DND-41 (cell line): Measurements from ENCODE around the gene GRIA4.

Source experiments
- ATAC-seq: fragments of 200-7000 bp; cut with Tn5 transposase; 3 replicates; pipeline ENCODE4 v1.9.1; 2021; ENCODE audit warnings: low read depth; ENCODE audit not compliant: insufficient read depth
- DNase-seq: peaks from one replicate; pipeline ENCODE4 v3.0.0-alpha.2; 2020
- H2AFZ ChIP-seq: 2 replicates; pipeline ENCODE4 v1.6.0; 2012; ENCODE audit warnings: low read depth, low read length
- H3K27ac ChIP-seq: 2 replicates; pipeline ENCODE4 v1.5.1; 2012; ENCODE audit warnings: low read length, inconsistent platforms
- H3K27me3 ChIP-seq: fragments of 200-600 bp; sonication (generic); 2 replicates; pipeline ENCODE4 v1.6.0; 2012; ENCODE audit warnings: low read length, mild to moderate bottlenecking, inconsistent platforms; ENCODE audit not compliant: insufficient read depth, poor library complexity
- H3K36me3 ChIP-seq: 2 replicates; pipeline ENCODE4 v1.5.1; 2012; ENCODE audit warnings: low read length, inconsistent platforms; ENCODE audit not compliant: insufficient read depth
- H3K4me1 ChIP-seq: 2 replicates; pipeline ENCODE4 v1.5.1; 2012; ENCODE audit warnings: mild to moderate bottlenecking, low read length; ENCODE audit not compliant: insufficient read depth
- H3K4me2 ChIP-seq: 2 replicates; pipeline ENCODE4 v1.6.0; 2012; ENCODE audit warnings: mild to moderate bottlenecking, moderate library complexity, low read length, inconsistent platforms; ENCODE audit not compliant: insufficient read depth
- H3K4me3 ChIP-seq, 2 experiments: fragments of 200-600 bp in 1 of 2; shearing (Covaris generic) in 1 of 2; 2 replicates each; pipeline ENCODE4 v1.5.1; 2012 to 2016; ENCODE audit warnings: inconsistent platforms in 2 of 2, low read length in 2 of 2, mild to moderate bottlenecking in 2 of 2, low read depth in 1 of 2, moderate library complexity in 1 of 2
- H3K79me2 ChIP-seq: 2 replicates; pipeline ENCODE4 v1.6.0; 2012; ENCODE audit warnings: low read length, inconsistent platforms; ENCODE audit not compliant: insufficient read depth
- H3K9ac ChIP-seq: 2 replicates; pipeline ENCODE4 v1.6.0; 2012; ENCODE audit warnings: low read depth, mild to moderate bottlenecking, inconsistent platforms, low read length, moderate library complexity
- H3K9me3 ChIP-seq: 2 replicates; pipeline ENCODE4 v1.5.1; 2012; ENCODE audit warnings: low read length, moderate library complexity, mild to moderate bottlenecking, inconsistent platforms; ENCODE audit not compliant: insufficient read depth, severe bottlenecking
- H4K20me1 ChIP-seq: 2 replicates; pipeline ENCODE4 v1.6.0; 2012; ENCODE audit warnings: low read length; ENCODE audit not compliant: insufficient read depth
- EZH2 ChIP-seq: IDR thresholded peaks from 3 replicates; pipeline ENCODE4 v1.6.1; 2012; ENCODE audit warnings: borderline replicate concordance, low read depth, mild to moderate bottlenecking, moderate library complexity, low read length, inconsistent platforms; ENCODE audit not compliant: severe bottlenecking
- TF ChIP-seq, protein P1 (sequence below): IDR thresholded peaks from 2 replicates; pipeline ENCODE4 v1.5.1; 2012; ENCODE audit warnings: borderline replicate concordance, low read length, moderate library complexity, mild to moderate bottlenecking; ENCODE audit not compliant: poor library complexity, severe bottlenecking; ENCODE audit errors: extremely low read depth

Gene GRIA4

DNA sequence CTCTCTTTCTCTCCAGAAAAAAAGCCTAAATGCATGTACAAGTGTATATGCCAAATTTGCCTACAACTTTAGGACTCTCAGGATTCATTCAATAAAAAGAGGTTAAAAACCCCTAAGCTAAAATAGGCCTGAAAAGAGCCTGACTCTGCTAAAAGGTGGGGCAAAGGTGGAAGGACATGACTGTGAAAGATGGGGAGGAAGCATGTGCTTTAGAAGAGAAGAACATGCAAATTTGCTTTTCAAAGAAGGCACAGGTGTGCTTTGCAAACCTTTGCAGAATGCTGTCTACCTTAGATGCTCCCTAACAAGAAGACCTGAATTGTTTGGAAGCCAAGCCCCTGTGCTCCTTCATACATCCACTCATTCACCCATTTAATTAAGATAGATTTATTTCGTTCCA, 87.4 kb downstream of the GRIA4 start:
- Histone ChIP-seq H2AFZ (no peak overlapping the region), H3K36me3 (no peaks in the 10 kb centered on the region), H3K4me1 (no peaks in the 10 kb centered on the region), H3K79me2 (no peaks in the 10 kb centered on the region), H3K27ac (no peak overlapping the region), H4K20me1 (no peaks in the 10 kb centered on the region), H3K9ac (no peak overlapping the region), H3K4me3 (no peak overlapping the region), H3K27me3 (no peaks in the 10 kb centered on the region), H3K4me2 (no peak overlapping the region), H3K9me3 (no peaks in the 10 kb centered on the region)
- TF ChIP-seq, protein P1, sequence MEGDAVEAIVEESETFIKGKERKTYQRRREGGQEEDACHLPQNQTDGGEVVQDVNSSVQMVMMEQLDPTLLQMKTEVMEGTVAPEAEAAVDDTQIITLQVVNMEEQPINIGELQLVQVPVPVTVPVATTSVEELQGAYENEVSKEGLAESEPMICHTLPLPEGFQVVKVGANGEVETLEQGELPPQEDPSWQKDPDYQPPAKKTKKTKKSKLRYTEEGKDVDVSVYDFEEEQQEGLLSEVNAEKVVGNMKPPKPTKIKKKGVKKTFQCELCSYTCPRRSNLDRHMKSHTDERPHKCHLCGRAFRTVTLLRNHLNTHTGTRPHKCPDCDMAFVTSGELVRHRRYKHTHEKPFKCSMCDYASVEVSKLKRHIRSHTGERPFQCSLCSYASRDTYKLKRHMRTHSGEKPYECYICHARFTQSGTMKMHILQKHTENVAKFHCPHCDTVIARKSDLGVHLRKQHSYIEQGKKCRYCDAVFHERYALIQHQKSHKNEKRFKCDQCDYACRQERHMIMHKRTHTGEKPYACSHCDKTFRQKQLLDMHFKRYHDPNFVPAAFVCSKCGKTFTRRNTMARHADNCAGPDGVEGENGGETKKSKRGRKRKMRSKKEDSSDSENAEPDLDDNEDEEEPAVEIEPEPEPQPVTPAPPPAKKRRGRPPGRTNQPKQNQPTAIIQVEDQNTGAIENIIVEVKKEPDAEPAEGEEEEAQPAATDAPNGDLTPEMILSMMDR, result no peak
- no peak for TF ChIP-seq EZH2
- ATAC-seq, result no peak
- no peak for DNase-seq

DNA sequence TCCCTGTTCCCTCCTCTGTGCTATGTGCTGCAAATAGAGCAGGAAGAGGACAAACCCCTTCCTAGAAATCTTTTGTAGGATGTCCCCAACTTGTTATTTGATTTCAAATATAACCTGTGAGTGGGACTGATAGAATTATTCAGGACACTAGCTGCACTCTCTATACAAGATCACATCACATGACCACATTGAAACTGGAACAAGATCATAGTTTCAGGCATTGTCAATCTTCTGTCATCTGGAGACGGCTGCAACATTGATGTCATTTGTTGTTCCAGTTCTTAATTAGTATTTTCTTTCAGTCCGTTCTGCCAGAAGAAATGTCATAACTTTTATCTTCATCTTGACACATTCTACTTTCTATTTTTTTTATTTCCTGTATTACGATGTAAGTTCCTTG, 89.3 kb downstream of the GRIA4 start:
- no peak for TF ChIP-seq EZH2
- TF ChIP-seq, protein P1, result no peak
- Histone ChIP-seq H4K20me1 (no peaks in the 10 kb centered on the region), H3K9me3 (no peaks in the 10 kb centered on the region), H3K4me3 (no peak overlapping the region), H3K79me2 (no peaks in the 10 kb centered on the region), H3K9ac (no peak overlapping the region), H3K4me2 (no peak overlapping the region), H3K27me3 (no peaks in the 10 kb centered on the region), H2AFZ (no peak overlapping the region), H3K4me1 (no peaks in the 10 kb centered on the region), H3K36me3 (no peaks in the 10 kb centered on the region), H3K27ac (no peak overlapping the region)
- ATAC-seq (no peak), DNase-seq (no peak)

DNA sequence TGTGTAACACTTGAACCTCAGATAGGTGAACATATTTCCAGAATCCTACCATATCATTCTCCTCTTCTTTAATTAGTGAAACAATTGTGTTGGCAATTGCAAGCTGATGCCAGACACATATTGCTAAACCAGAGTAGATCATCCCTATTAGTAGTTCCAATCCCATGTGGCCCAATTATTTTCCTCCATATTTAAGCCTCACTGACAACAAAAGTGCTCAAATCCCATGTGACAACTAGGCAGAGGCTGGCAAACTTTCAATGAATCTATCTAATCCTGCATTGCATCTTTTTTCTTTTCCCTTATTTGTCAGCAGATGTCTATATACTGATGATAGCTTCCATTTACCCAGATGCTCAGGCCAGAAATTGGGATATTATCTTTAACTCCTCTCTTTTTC, 90.4 kb downstream of the GRIA4 start:
- no peak for TF ChIP-seq EZH2
- TF ChIP-seq, protein P1, result no peak
- no peaks in the 10 kb centered on the region for H4K20me1 ChIP-seq
- DNase-seq (no peak), ATAC-seq (no peak)
- no peak overlapping the region for H2AFZ ChIP-seq
- no peaks in the 10 kb centered on the region for H3K9me3 ChIP-seq
- no peak overlapping the region for H3K27ac ChIP-seq
- H3K4me1 ChIP-seq, result no peaks in the 10 kb centered on the region
- no peak overlapping the region for H3K4me2 ChIP-seq
- no peaks in the 10 kb centered on the region for H3K36me3 ChIP-seq
- H3K79me2 ChIP-seq, result no peaks in the 10 kb centered on the region
- H3K9ac ChIP-seq, result no peak overlapping the region
- no peak overlapping the region for H3K4me3 ChIP-seq
- no peaks in the 10 kb centered on the region for H3K27me3 ChIP-seq

DNA sequence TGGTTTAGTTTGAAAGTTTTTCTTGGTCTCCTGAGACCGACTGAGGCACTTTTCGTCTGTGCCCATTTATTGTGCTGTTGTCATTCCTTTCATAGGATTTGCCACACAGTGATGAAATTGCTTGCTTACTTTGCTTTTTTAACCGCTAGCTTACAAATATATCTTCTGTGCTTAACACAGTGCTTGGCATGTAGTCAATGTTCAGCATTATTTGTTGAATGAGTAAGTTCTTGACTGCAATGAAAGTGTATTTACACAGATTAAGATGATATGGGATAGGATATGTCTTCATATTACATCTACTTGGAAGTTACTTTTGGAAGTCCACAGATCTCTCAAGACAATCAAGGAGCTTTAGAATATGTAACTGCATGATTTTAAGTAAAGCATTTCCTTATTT, 91.2 kb downstream of the GRIA4 start:
- H2AFZ ChIP-seq, result no peak overlapping the region
- no peaks in the 10 kb centered on the region for H3K27me3 ChIP-seq
- no peak overlapping the region for H3K4me2 ChIP-seq
- no peaks in the 10 kb centered on the region for H3K4me1 ChIP-seq
- no peaks in the 10 kb centered on the region for H3K9me3 ChIP-seq
- no peaks in the 10 kb centered on the region for H4K20me1 ChIP-seq
- TF ChIP-seq, protein P1, result no peak
- TF ChIP-seq EZH2, result no peak
- H3K79me2 ChIP-seq, result no peaks in the 10 kb centered on the region
- no peak overlapping the region for H3K27ac ChIP-seq
- no peaks in the 10 kb centered on the region for H3K36me3 ChIP-seq
- ATAC-seq (no peak), DNase-seq (no peak)
- H3K9ac ChIP-seq, result no peak overlapping the region
- no peak overlapping the region for H3K4me3 ChIP-seq
